ENCODE results near the gene NBEAL1. TPM values are rescaled to one million over a fixed set of nuclear protein-coding genes. Genes with fewer than 3 reads are reported as not detected.

The NBEAL1 gene
- total and polyA plus RNA-seq, 12 donors, result 2.5 to 24.5 (median 17.9) TPM

DNA sequence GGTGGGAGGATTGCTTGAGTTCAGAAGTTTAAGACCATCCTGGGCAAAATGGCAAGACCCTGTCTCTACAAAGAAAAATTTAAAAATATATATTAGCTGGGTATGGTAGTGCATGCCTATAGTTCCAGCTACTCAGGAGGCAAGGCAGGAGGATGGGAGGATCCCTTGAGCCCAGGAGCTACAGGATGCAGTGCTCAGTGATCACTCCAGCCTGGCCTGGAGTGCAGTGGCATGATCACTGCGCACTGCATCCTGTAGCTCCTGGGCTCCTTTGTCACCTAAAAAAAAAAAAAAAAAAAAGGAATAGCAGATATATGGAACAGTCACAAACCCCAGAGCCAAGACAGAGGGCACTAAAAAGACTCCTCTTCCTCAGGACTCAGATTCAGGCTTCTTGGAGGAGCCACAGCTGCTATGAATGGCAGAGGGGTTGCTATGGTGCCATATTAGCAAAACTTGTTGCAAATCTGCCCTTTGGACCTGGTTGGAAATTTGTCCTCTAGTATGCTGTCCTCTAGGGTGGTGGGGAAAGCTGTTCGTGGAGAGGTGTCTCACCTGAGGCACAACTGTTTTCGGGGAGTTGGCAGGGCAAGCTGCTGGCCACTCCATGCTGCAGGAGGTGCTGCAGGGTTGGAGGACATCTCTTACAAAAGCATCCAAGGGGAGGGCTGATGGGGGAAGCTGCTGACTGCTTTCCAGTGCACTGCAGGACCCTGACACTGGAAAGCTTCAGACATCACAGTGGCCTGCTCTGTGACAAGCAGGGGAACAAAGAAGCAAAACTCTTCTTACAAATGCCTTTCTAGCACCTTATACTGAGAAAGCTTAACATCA lies 246.9 kb downstream of the NBEAL1 start:
- Histone ChIP-seq H3K27ac (no peak overlapping the region), H3K27me3 (no peaks in the 10 kb centered on the region), H3K4me1 (peaks cover 0 to 3% (median 0%) of the 10 kb centered on the region in 9 donors), H3K9me3 (no peaks in the 10 kb centered on the region), H3K4me3 (no peak overlapping the region), H3K36me3 (peaks cover 0 to 99% (median 17%) of the 10 kb centered on the region in 9 donors)
- TF ChIP-seq, protein P1, sequence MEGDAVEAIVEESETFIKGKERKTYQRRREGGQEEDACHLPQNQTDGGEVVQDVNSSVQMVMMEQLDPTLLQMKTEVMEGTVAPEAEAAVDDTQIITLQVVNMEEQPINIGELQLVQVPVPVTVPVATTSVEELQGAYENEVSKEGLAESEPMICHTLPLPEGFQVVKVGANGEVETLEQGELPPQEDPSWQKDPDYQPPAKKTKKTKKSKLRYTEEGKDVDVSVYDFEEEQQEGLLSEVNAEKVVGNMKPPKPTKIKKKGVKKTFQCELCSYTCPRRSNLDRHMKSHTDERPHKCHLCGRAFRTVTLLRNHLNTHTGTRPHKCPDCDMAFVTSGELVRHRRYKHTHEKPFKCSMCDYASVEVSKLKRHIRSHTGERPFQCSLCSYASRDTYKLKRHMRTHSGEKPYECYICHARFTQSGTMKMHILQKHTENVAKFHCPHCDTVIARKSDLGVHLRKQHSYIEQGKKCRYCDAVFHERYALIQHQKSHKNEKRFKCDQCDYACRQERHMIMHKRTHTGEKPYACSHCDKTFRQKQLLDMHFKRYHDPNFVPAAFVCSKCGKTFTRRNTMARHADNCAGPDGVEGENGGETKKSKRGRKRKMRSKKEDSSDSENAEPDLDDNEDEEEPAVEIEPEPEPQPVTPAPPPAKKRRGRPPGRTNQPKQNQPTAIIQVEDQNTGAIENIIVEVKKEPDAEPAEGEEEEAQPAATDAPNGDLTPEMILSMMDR (IDR thresholded peaks at IDR 0.05), result no peak
- 92 to 93% methylated on average over 3 of the region's 3 CpGs for WGBS, 2 donors
- ATAC-seq, result no peak
- intact Hi-C loops (cut with DNase I), result no loop called here
- DNase-seq, result no peak

Other genes starting within 250 kb of the NBEAL1 start
- gene ICA1L, start 143.1 kb upstream of the NBEAL1 start, total RNA-seq, result 10 to 100 TPM in 2 of 10 donors, 1 to 10 TPM in 8; 4.9 to 12.1 (median 7.1) TPM
- 1 to 10 TPM in 1 of 2 donors, under 1 TPM in 1; 0.81 to 4.3 TPM for gene ICA1L, start 143.1 kb upstream of the NBEAL1 start, polyA plus RNA-seq
- 10 to 100 TPM; 32.1 to 52.6 (median 45.8) TPM for gene WDR12, start 103.2 kb upstream of the NBEAL1 start, total RNA-seq
- gene WDR12, start 103.2 kb upstream of the NBEAL1 start, polyA plus RNA-seq, result 10 to 100 TPM; 15.4 to 28.2 TPM
- 10 to 100 TPM in 2 of 10 donors, 1 to 10 TPM in 8; 5.0 to 10.2 (median 8.4) TPM for gene CARF, start 102.6 kb upstream of the NBEAL1 start, total RNA-seq
- 1 to 10 TPM in 1 of 2 donors, under 1 TPM in 1; 0.75 to 2.8 TPM for gene CARF, start 102.6 kb upstream of the NBEAL1 start, polyA plus RNA-seq
- 10 to 100 TPM in 7 of 10 donors, 1 to 10 TPM in 3; 8.9 to 15.4 (median 10.9) TPM for gene CYP20A1, start 224.1 kb downstream of the NBEAL1 start, total RNA-seq
- gene CYP20A1, start 224.1 kb downstream of the NBEAL1 start, polyA plus RNA-seq, result 1 to 10 TPM; 5.1 to 7.9 TPM

Measured in heart right ventricle (tissue), 16 donors.